Left forelimb (tissue), 1 donor: ENCODE results near the gene ANGEL2.
"Not testable (repeated sequence)": the region's sequence is repeated elsewhere in the genome, so short reads cannot be mapped to it uniquely, and the experiment has no call there.

Experiments
- DNase-seq: peaks from one replicate; pipeline ENCODE4 v3.0.0-alpha.2; 2018; ENCODE audit warnings: low spot score

The ANGEL2 gene

GRCh38 chr1:212975111-212975918 lies 40.4 kb downstream of the ANGEL2 start:
- DNase-seq, result peak; percentile 48

- DNase-seq, result peak; percentile 33
Measured at GRCh38 chr1:212974711-212975110, 41.0 kb downstream of the ANGEL2 start.

DNA sequence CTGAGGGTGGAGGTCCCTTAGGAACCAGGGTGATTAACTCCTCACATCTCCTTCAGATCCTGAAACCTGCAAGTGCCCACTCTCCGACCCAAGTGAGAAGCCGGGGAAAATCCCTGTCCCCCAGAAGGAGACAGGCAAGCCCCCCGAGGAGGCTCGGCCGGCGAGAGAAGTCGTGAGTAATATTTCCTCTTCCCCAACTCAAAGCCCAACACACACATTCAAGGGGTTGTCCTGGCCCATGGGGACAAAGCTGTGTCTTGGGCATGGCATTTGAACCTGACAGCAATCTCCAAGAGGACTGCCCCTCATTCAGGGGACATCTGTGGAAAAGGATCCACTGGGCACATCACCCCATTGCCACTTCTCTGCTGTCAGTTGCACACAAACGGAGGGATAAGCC lies 41.8 kb downstream of the ANGEL2 start:
- no peak for DNase-seq

DNA sequence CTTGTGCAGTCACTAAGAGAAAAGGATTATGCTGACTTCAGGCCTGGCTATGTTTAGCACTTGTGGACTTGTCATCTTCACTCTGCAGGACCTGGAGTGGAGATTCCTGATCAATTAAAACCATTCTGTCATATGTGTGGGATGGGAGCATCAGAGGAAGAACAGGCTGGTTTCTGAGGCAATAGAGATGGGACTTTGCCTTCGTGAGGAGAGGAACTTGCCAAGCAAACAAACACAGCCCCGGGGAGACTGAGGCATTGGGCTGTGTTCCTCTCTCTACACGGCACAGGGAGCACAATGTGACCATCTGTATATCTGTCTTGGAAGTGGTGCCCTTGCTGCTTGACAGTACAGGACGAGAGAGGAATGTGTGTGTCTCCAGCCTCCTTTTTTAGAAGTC lies 42.2 kb downstream of the ANGEL2 start:
- DNase-seq, result peak; percentile 9

DNA sequence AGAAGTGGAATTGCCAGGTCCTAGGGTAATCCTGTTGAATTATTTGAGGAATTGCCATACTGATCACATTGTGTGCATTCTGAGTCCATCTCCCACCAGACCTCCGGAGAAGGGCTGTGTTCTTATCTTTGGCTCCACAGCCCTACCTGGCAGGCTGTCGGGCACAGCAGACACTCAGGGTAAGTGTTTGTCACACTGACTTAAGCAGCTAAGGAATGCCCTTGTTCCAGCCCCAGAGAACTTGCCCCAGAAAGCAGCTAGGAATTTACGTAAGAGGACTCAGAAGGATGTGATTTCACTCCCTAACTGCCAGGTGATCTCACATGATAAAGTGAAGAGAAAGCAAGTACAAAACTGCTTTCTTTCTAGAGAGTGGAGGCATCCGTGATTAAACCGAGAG lies 44.4 kb downstream of the ANGEL2 start:
- peak; percentile 40 for DNase-seq

DNA sequence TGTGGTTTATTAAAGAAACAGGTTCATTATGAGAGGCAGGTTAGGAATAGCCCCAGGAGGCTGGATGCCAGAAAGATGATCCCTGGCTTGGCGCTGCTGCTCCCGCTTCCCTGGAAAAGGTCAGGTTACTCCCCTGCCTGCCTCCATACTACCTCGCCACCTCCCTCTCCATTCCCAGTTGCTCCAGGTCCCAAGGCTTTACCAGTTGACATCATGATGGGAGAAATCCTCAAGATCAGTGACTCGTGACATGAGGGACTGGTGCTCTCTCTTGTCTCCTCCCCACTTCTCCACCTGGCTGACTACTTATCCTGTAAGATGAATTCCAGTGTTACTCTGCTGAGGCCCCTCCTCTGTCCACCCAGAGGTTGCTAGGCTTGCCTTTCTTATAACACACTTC lies 45.6 kb downstream of the ANGEL2 start:
- DNase-seq, result peak; percentile 37

DNA sequence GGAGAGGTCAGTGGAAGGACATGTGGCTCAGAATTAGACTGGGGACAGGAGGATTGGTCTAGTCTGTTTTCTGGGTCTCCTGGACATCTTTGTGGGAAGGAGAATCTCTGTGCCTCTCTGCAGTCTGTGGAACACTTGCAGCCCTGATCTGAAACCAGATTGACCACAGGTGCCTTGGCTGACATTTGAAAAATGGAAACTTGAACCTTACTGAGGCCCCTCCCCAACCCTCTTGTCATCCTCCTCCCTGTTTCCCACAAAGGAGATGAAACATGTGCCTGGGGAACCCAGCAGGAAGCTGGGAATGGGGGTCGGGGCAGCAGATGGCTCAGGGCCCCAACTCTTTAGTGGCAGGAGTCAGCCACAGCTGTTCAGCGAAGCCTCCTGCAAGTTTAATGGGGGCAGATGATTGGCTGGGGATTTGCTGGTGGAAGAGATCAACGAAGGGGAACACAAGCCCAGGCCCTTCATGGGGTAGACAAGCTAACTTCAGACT lies 47.3 kb downstream of the ANGEL2 start:
- peak; percentile 75 for DNase-seq

GRCh38 chr1:212967801-212968200 lies 47.9 kb downstream of the ANGEL2 start:
- peak; percentile 60 for DNase-seq

DNA sequence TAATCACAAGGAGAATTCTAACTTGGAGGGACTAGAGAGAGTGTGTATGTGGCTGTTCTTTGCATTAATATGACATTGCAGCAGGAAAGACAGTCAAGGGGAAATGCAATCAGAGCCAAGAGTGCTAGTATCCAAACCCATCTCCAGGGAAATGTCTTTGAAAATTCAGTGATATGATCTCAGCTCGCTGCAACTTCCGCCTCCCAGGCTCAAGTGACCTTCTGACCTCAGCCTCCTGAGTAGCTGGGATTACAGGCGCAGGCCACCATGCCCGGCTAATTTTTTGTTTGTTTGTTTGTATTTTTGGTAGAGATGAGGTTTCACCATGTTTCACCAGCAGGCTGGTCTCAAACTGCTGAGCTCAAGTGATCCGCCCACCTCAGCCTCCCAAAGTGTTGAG lies 49.1 kb downstream of the ANGEL2 start:
- peak; percentile 26 for DNase-seq

GRCh38 chr1:212964993-212965392 lies 50.7 kb downstream of the ANGEL2 start:
- not testable (repeated sequence) for DNase-seq

DNA sequence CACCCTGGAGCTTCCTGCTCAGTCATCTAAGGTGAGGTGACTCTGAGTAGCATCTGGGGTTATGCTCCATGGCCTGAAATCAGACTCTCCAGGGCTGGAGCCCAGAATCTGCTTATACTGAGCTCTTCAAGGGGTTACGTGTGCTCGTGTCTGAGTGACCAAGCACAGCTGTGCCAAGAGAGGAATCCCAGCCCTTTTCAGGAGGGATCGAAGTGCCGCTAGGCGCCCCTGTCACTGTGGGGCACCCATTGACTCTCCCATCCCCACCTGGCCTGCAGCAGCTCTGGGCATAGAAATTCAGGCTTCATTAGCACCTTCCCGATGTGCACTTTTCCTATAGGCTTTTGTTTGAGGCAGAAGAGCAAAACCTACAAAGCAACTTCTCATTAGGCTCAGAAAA lies 51.6 kb downstream of the ANGEL2 start:
- DNase-seq, result no peak

GRCh38 chr1:212962509-212962908 lies 53.2 kb downstream of the ANGEL2 start:
- no peak for DNase-seq

DNA sequence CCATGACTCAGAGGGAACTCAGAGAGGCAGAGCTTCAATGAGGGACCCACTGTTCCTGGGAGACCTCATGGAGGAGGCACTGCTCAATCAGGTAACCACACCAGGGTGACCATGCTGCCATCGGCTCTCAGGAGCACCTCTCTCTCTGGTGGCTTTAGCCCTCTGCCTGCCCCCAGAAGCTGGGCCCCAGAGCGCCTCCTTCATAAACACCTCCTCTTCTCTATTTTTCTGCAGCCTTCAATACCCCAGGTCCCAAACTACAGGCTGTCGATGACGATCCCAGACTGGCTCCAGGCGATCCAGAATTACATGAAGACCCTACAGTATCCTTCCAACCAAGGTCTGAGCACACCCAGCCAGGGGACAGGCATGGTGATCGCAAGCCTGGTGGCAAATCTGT lies 54.7 kb downstream of the ANGEL2 start:
- no peak for DNase-seq

- no peak for DNase-seq
Measured at GRCh38 chr1:212959266-212960220, 56.1 kb downstream of the ANGEL2 start.

GRCh38 chr1:212958175-212958574 lies 57.5 kb downstream of the ANGEL2 start:
- DNase-seq, result no peak

- DNase-seq, result no peak
Measured at GRCh38 chr1:212957546-212957945, 58.1 kb downstream of the ANGEL2 start.

GRCh38 chr1:212955961-212956620 lies 59.6 kb downstream of the ANGEL2 start:
- no peak for DNase-seq

- no peak for DNase-seq
Measured at GRCh38 chr1:212955098-212955497, 60.6 kb downstream of the ANGEL2 start.

- DNase-seq, result no peak
Measured at GRCh38 chr1:212954514-212954913, 61.2 kb downstream of the ANGEL2 start.

- DNase-seq, result no peak
Measured at GRCh38 chr1:212953321-212953720, 62.3 kb downstream of the ANGEL2 start.

DNA sequence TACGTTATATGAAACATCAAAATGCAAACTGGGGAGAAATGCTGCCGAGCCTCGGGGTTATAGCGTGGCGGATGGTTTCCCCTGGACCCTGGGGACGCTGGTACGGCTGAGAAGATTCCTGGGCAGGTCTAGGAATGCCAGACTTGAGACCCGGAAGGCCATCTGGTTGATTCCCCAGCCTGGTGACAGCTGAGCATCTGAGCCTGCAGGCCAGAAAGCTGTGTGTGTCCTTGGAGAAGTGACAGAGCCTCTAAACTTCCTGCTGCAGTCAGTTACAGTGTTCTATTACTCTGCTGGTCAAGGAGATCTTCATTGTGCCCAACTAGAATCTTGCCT lies 63.1 kb downstream of the ANGEL2 start:
- no peak for DNase-seq

DNA sequence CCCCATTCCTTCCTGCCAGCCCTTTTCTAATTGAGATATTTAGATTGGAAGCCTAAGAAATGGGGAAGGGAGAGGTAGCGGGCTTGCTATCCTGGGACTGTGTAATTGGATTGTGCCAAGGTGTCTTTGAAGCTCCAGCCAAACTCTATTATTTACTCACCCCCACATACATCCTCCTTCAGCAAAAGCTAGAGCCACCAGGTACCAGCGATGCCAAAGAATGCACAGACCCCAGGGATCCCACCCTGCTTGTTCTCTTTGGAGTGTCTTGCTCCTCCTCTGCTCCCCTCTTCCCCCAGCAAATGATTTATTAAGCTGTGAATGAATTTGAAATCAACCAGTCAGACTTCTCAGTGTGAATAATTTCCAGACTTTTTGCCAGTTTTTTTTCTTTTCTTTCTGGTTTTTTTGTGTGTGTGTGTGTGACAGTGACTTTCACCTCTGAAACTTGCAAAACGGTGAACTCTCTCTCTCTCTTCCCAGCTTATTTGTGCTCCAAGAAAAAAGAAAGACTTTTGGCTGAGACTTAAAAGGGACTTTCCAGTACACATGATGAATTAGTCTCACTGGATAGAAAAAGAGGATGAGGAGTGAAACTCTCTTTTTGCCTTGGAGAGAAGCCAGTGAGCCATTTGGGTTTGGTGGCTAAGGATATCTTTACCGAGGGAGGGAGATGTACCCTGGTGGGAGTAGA lies 63.6 kb downstream of the ANGEL2 start:
- DNase-seq, result no peak
